ENCODE data around the gene TIRAP.

Gene TIRAP

GRCh38 chr11:126334659-126335462, 52.0 kb downstream of the TIRAP start:
- Histone ChIP-seq H3K79me2 (ENCODE audit: control insufficient read depth, insufficient read depth, low read length, unreplicated experiment) (peaks cover 2% of the 10 kb centered on the region), H3K36me3 (ENCODE audit: insufficient read depth, low read length) (no peaks in the 10 kb centered on the region), H3K27me3 (ENCODE audit: insufficient read depth, low read length) (no peaks in the 10 kb centered on the region), H3K4me3 (ENCODE audit: low read depth, low read length) (no peak overlapping the region), H2AFZ (ENCODE audit: low read length, unreplicated experiment) (no peak overlapping the region), H3K4me1 (ENCODE audit: control insufficient read depth, insufficient read depth, low read length, unreplicated experiment) (peaks cover 52% of the 10 kb centered on the region), H3K27ac (ENCODE audit: low read depth, low read length) (no peak overlapping the region)

GRCh38 chr11:126335463-126335760, 52.5 kb downstream of the TIRAP start:
- H2AFZ ChIP-seq (ENCODE audit: low read length, unreplicated experiment): no peak overlapping the region
- H3K36me3 ChIP-seq (ENCODE audit: insufficient read depth, low read length): no peaks in the 10 kb centered on the region
- no peaks in the 10 kb centered on the region for H3K27me3 ChIP-seq (ENCODE audit: insufficient read depth, low read length)
- H3K79me2 ChIP-seq (ENCODE audit: control insufficient read depth, insufficient read depth, low read length, unreplicated experiment): peaks cover 2% of the 10 kb centered on the region
- H3K4me3 ChIP-seq (ENCODE audit: low read depth, low read length): no peak overlapping the region
- peaks cover 58% of the 10 kb centered on the region for H3K4me1 ChIP-seq (ENCODE audit: control insufficient read depth, insufficient read depth, low read length, unreplicated experiment)
- H3K27ac ChIP-seq (ENCODE audit: low read depth, low read length): no peak overlapping the region

GRCh38 chr11:126336138-126336541, 53.2 kb downstream of the TIRAP start:
- no peaks in the 10 kb centered on the region for H3K36me3 ChIP-seq (ENCODE audit: insufficient read depth, low read length)
- no peaks in the 10 kb centered on the region for H3K27me3 ChIP-seq (ENCODE audit: insufficient read depth, low read length)
- H3K4me1 ChIP-seq (ENCODE audit: control insufficient read depth, insufficient read depth, low read length, unreplicated experiment): peaks cover 65% of the 10 kb centered on the region
- no peak overlapping the region for H3K27ac ChIP-seq (ENCODE audit: low read depth, low read length)
- peaks cover 2% of the 10 kb centered on the region for H3K79me2 ChIP-seq (ENCODE audit: control insufficient read depth, insufficient read depth, low read length, unreplicated experiment)
- H2AFZ ChIP-seq (ENCODE audit: low read length, unreplicated experiment): no peak overlapping the region
- H3K4me3 ChIP-seq (ENCODE audit: low read depth, low read length): no peak overlapping the region

- H3K4me3 ChIP-seq (ENCODE audit: low read depth, low read length): no peak overlapping the region
Observed at GRCh38 chr11:126336671-126337101, 53.8 kb downstream of the TIRAP start.

GRCh38 chr11:126337126-126337473, 54.2 kb downstream of the TIRAP start:
- Histone ChIP-seq H3K36me3 (ENCODE audit: insufficient read depth, low read length) (no peaks in the 10 kb centered on the region), H3K27me3 (ENCODE audit: insufficient read depth, low read length) (no peaks in the 10 kb centered on the region), H3K27ac (ENCODE audit: low read depth, low read length) (no peak overlapping the region), H3K4me1 (ENCODE audit: control insufficient read depth, insufficient read depth, low read length, unreplicated experiment) (peaks cover 68% of the 10 kb centered on the region), H2AFZ (ENCODE audit: low read length, unreplicated experiment) (no peak overlapping the region), H3K79me2 (ENCODE audit: control insufficient read depth, insufficient read depth, low read length, unreplicated experiment) (no peaks in the 10 kb centered on the region), H3K4me3 (ENCODE audit: low read depth, low read length) (no peak overlapping the region)

More at GRCh38 chr11:126336671-126337101, 53.8 kb downstream of the TIRAP start:
- H3K36me3 ChIP-seq (ENCODE audit: insufficient read depth, low read length): no peaks in the 10 kb centered on the region
- no peak overlapping the region for H2AFZ ChIP-seq (ENCODE audit: low read length, unreplicated experiment)
- peaks cover 68% of the 10 kb centered on the region for H3K4me1 ChIP-seq (ENCODE audit: control insufficient read depth, insufficient read depth, low read length, unreplicated experiment)
- H3K27me3 ChIP-seq (ENCODE audit: insufficient read depth, low read length): no peaks in the 10 kb centered on the region
- no peak overlapping the region for H3K27ac ChIP-seq (ENCODE audit: low read depth, low read length)
- no peaks in the 10 kb centered on the region for H3K79me2 ChIP-seq (ENCODE audit: control insufficient read depth, insufficient read depth, low read length, unreplicated experiment)

GRCh38 chr11:126337474-126338241, 54.8 kb downstream of the TIRAP start:
- H3K27me3 ChIP-seq (ENCODE audit: insufficient read depth, low read length): no peaks in the 10 kb centered on the region
- no peak overlapping the region for H3K4me3 ChIP-seq (ENCODE audit: low read depth, low read length)
- peaks cover 69% of the 10 kb centered on the region for H3K4me1 ChIP-seq (ENCODE audit: control insufficient read depth, insufficient read depth, low read length, unreplicated experiment)
- H3K27ac ChIP-seq (ENCODE audit: low read depth, low read length): no peak overlapping the region
- no peaks in the 10 kb centered on the region for H3K79me2 ChIP-seq (ENCODE audit: control insufficient read depth, insufficient read depth, low read length, unreplicated experiment)
- no peak overlapping the region for H2AFZ ChIP-seq (ENCODE audit: low read length, unreplicated experiment)
- no peaks in the 10 kb centered on the region for H3K36me3 ChIP-seq (ENCODE audit: insufficient read depth, low read length)

GRCh38 chr11:126338346-126339055, 55.6 kb downstream of the TIRAP start:
- H2AFZ ChIP-seq (ENCODE audit: low read length, unreplicated experiment): no peak overlapping the region
- H3K36me3 ChIP-seq (ENCODE audit: insufficient read depth, low read length): no peaks in the 10 kb centered on the region
- no peaks in the 10 kb centered on the region for H3K27me3 ChIP-seq (ENCODE audit: insufficient read depth, low read length)
- H3K79me2 ChIP-seq (ENCODE audit: control insufficient read depth, insufficient read depth, low read length, unreplicated experiment): no peaks in the 10 kb centered on the region
- no peak overlapping the region for H3K27ac ChIP-seq (ENCODE audit: low read depth, low read length)
- no peak overlapping the region for H3K4me3 ChIP-seq (ENCODE audit: low read depth, low read length)
- H3K4me1 ChIP-seq (ENCODE audit: control insufficient read depth, insufficient read depth, low read length, unreplicated experiment): peaks cover 61% of the 10 kb centered on the region

- Histone ChIP-seq H3K4me3 (ENCODE audit: low read depth, low read length) (no peak overlapping the region), H3K27ac (ENCODE audit: low read depth, low read length) (no peak overlapping the region), H3K79me2 (ENCODE audit: control insufficient read depth, insufficient read depth, low read length, unreplicated experiment) (no peaks in the 10 kb centered on the region), H3K36me3 (ENCODE audit: insufficient read depth, low read length) (no peaks in the 10 kb centered on the region), H3K4me1 (ENCODE audit: control insufficient read depth, insufficient read depth, low read length, unreplicated experiment) (peaks cover 61% of the 10 kb centered on the region), H2AFZ (ENCODE audit: low read length, unreplicated experiment) (no peak overlapping the region), H3K27me3 (ENCODE audit: insufficient read depth, low read length) (no peaks in the 10 kb centered on the region)
Observed at GRCh38 chr11:126339073-126339862, 56.4 kb downstream of the TIRAP start.

- no peak overlapping the region for H3K27ac ChIP-seq (ENCODE audit: low read depth, low read length)
- no peak overlapping the region for H3K4me3 ChIP-seq (ENCODE audit: low read depth, low read length)
- H3K79me2 ChIP-seq (ENCODE audit: control insufficient read depth, insufficient read depth, low read length, unreplicated experiment): no peaks in the 10 kb centered on the region
- no peaks in the 10 kb centered on the region for H3K36me3 ChIP-seq (ENCODE audit: insufficient read depth, low read length)
- H3K4me1 ChIP-seq (ENCODE audit: control insufficient read depth, insufficient read depth, low read length, unreplicated experiment): peaks cover 55% of the 10 kb centered on the region
- no peak overlapping the region for H2AFZ ChIP-seq (ENCODE audit: low read length, unreplicated experiment)
- no peaks in the 10 kb centered on the region for H3K27me3 ChIP-seq (ENCODE audit: insufficient read depth, low read length)
Observed at GRCh38 chr11:126339863-126340434, 57.1 kb downstream of the TIRAP start.
